Activated CD4-positive, alpha-beta memory T cell treated with anti-CD3 and anti-CD28 coated beads, Interleukin-2, amount 10 ng/mL, durations not matched to agents 7 days and 5 days (primary cell): ENCODE results near the gene GHSR. TPM values are rescaled to one million over a fixed set of nuclear protein-coding genes. Genes with fewer than 3 reads are reported as not detected.
"Not testable (repeated sequence)": the region's sequence is repeated elsewhere in the genome, so short reads cannot be mapped to it uniquely, and the experiment has no call there.

Experiments
- CTCF ChIA-PET: fragments of 350-600 bp; sonication (Branson Sonifier 250); formaldehyde crosslinking; loops from one replicate; lab custom pipeline; 2021; ENCODE audit warnings: antibody characterized with exemption, inconsistent platforms; lab: Charles Lee
- POLR2A ChIA-PET: fragments of 350-600 bp; sonication (Branson Sonifier 250); formaldehyde crosslinking; loops from one replicate; lab custom pipeline; 2021; ENCODE audit warnings: antibody characterized with exemption; lab: Charles Lee
- DNase-seq: peaks from one replicate; pipeline ENCODE4 v3.0.0-alpha.2; 2020
- H3K27ac Mint-ChIP-seq: one replicate; pipeline ENCODE4 v1.8.0; 2021; ENCODE audit warnings: mild to moderate bottlenecking, mixed read lengths
- H3K27me3 Mint-ChIP-seq: one replicate; pipeline ENCODE4 v1.8.0; 2021; ENCODE audit warnings: mixed read lengths
- H3K36me3 Mint-ChIP-seq: one replicate; pipeline ENCODE4 v1.8.0; 2021; ENCODE audit warnings: low read depth, mixed read lengths
- H3K4me1 Mint-ChIP-seq: one replicate; pipeline ENCODE4 v1.8.0; 2021; ENCODE audit warnings: mixed read lengths
- H3K4me3 Mint-ChIP-seq: one replicate; pipeline ENCODE4 v1.8.0; 2021; ENCODE audit warnings: mild to moderate bottlenecking, mixed read lengths
- H3K9me3 Mint-ChIP-seq: one replicate; pipeline ENCODE4 v1.8.0; 2021; ENCODE audit warnings: mixed read lengths
- total RNA-seq, 2 experiments: library from RNA; stranded (reverse); gene quantifications; one replicate each; pipeline ENCODE4 v1.2.3, GENCODE V29; 2021

GHSR gene, protein sequence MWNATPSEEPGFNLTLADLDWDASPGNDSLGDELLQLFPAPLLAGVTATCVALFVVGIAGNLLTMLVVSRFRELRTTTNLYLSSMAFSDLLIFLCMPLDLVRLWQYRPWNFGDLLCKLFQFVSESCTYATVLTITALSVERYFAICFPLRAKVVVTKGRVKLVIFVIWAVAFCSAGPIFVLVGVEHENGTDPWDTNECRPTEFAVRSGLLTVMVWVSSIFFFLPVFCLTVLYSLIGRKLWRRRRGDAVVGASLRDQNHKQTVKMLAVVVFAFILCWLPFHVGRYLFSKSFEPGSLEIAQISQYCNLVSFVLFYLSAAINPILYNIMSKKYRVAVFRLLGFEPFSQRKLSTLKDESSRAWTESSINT
- total RNA-seq, result not detected

DNA sequence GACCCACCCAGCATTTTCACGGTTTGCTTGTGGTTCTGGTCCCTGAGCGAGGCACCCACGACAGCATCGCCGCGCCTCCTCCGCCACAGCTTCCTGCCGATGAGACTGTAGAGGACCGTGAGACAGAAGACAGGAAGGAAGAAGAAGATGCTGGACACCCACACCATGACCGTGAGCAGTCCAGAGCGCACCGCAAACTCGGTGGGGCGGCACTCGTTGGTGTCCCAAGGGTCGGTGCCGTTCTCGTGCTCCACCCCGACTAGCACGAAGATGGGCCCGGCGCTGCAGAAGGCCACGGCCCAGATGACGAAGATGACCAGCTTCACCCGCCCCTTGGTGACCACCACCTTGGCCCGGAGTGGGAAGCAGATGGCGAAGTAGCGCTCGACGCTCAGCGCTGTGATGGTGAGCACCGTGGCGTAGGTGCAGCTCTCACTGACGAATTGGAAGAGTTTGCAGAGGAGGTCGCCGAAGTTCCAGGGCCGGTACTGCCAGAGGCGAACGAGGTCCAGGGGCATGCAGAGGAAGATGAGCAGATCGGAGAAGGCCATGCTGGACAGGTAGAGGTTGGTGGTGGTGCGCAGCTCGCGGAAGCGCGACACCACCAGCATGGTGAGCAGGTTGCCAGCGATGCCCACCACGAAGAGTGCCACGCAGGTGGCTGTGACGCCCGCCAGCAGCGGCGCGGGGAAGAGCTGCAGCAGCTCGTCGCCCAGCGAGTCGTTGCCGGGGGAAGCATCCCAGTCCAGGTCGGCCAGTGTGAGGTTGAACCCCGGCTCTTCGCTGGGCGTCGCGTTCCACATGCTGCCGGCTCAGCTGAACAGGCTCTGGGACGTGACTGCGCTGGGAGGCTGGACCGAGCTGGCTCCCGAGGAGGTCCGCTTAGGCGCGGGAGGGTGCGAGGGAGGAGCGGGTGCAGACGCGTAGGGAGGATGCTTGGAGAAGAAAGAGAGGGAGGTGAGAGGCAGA, at the start of gene GHSR:
TSS of gene GHSR (minus strand) at position 846 of the 969 bp plus-strand sequence. CDS start at position 803, 43 bp downstream.
- POLR2A ChIA-PET, result no interaction called here
- Mint-ChIP-seq H3K4me1 (peaks cover 31% of the 10 kb centered on the region), H3K4me3 (peak within 1 kb of the TSS; percentile 60), H3K27me3 (peaks cover 75% of the 10 kb centered on the region), H3K36me3 (peaks cover 16% of the 10 kb centered on the region), H3K27ac (no peak within 1 kb of the TSS), H3K9me3 (no peaks in the 10 kb centered on the region)
- CTCF ChIA-PET, result interaction anchor here (2.2 kb wide), 1 partner anchor 14 kb away, joined by 8 read pairs; no protein-coding TSS in a partner anchor
- DNase-seq, result peak; percentile 40

DNA sequence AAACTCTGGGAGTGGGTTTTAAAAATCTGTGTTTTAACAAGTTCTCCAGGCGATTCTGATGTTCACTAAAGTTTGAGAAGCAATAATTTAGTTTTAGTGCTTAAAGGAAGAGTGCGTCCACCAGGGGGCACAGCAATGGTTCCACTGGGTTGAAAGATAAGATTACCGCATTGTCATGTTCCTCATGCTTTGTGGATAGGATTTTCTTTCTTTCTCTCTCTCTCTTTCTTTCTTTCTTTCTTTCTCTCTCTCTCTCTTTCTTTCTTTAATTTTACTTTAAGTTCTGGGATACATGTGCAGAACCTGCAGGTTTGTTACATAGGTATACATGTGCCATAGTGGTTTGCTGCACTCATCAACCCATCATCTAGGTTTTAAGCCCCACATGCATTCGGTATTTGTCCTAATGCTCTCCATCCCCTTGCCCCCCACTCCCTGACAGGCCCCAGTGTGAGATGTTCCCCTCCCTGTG, 42.0 kb upstream of the GHSR start:
- H3K36me3 Mint-ChIP-seq, result peaks cover 24% of the 10 kb centered on the region
- H3K27ac Mint-ChIP-seq, result peak overlapping the region; percentile 16
- peaks cover 10% of the 10 kb centered on the region for H3K9me3 Mint-ChIP-seq
- DNase-seq, result peak; percentile 83
- peaks cover 11% of the 10 kb centered on the region for H3K4me1 Mint-ChIP-seq
- POLR2A ChIA-PET, result interaction anchor here (1.1 kb wide), 1 partner anchor 33 kb away, joined by 3 read pairs; the partner anchor contains the start of gene TNFSF10
- CTCF ChIA-PET, result interaction anchor here (0.8 to 2.1 kb wide), 10 partner anchors 29 to 178 kb away, joined by 3 to 25 read pairs (median 4); no protein-coding TSS in a partner anchor
- H3K4me3 Mint-ChIP-seq, result not testable (repeated sequence)
- peaks cover 13% of the 10 kb centered on the region for H3K27me3 Mint-ChIP-seq

DNA sequence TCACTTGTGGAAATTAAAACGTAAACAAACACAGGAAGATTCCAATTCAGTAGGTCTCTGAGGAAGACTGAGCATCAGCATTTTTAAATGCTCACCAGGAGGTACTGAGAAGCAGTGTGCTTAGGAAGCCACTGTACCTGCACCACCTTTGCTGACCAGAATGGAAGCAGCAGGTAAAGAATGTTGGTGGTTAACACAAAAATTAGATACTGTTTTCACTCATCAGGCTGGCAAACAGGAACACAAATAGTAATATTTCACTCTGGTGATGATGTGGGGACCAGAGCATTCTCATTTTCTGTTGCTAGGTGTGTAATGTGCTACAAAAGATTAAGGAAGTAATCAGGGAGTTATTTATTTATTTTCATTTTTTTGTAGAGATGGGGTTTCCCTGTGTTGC, 29.9 kb upstream of the GHSR start:
- Mint-ChIP-seq H3K27ac (no peak overlapping the region), H3K4me1 (peaks cover 19% of the 10 kb centered on the region), H3K9me3 (no peaks in the 10 kb centered on the region), H3K27me3 (peaks cover 9% of the 10 kb centered on the region), H3K4me3 (no peak overlapping the region), H3K36me3 (no peaks in the 10 kb centered on the region)
- CTCF ChIA-PET, result interaction anchor here (0.8 to 2.9 kb wide), 13 partner anchors 8 to 443 kb away, joined by 3 to 20 read pairs (median 5); no protein-coding TSS in a partner anchor
- POLR2A ChIA-PET, result interaction anchor here (1.5 kb wide), 1 partner anchor 45 kb away, joined by 7 read pairs; the partner anchor contains the start of gene TNFSF10
- no peak for DNase-seq

DNA sequence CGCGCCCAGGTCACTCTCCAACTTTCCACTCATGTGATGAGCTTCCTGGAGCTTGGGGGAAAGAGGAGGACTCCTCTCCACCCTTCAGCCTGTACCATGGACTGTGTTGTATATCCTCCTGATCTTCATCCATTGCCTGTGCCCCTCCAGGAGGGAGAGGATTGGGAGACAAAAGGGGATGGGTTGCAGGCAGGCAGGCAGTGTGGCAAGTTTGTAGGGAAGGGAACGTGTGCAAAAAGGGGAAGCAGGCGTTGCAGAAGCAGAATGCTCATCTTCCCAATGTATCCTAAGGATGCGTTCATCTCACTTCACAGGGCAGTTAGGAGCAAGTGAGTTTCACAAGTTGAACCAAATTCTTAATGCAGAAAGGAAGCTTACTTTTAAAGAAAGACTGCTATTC, 28.1 kb upstream of the GHSR start:
- ChIA-PET CTCF (interaction anchor here (0.7 to 2.9 kb wide), 15 partner anchors 10 to 901 kb away, joined by 3 to 20 read pairs (median 4); partner anchors contain the start of gene ECT2), POLR2A (no interaction called here)
- Mint-ChIP-seq H3K36me3 (no peaks in the 10 kb centered on the region), H3K9me3 (no peaks in the 10 kb centered on the region), H3K27ac (no peak overlapping the region), H3K4me3 (peak overlapping the region; percentile 79), H3K27me3 (peaks cover under 1% of the 10 kb centered on the region), H3K4me1 (peaks cover 19% of the 10 kb centered on the region)
- DNase-seq, result no peak

DNA sequence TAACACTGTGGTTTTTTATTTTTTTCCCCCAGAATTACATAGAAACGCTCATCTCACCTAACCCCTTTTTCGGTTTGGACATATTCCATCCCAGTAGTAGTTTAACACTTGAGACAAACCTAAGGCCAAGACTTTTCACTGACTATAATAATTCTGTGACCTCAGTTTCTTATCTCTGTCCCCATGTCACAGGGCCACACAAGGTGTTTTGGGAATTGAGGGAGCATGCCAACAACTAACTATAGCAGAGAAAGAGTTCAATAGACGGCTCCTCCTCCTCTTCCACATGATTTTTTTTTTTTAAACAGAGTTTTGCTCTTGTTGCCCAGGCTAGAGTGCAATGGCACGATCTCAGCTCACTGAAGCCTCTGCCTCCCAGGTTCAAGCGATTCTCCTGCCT, 27.4 kb upstream of the GHSR start:
- Mint-ChIP-seq H3K27me3 (peaks cover 3% of the 10 kb centered on the region), H3K4me1 (peaks cover 19% of the 10 kb centered on the region), H3K4me3 (no peak overlapping the region), H3K9me3 (no peaks in the 10 kb centered on the region), H3K27ac (no peak overlapping the region), H3K36me3 (no peaks in the 10 kb centered on the region)
- DNase-seq, result no peak
- POLR2A ChIA-PET, result no interaction called here
- CTCF ChIA-PET, result interaction anchor here (0.7 to 2.9 kb wide), 3 partner anchors 15 to 191 kb away, joined by 3 to 20 read pairs (median 4); no protein-coding TSS in a partner anchor

DNA sequence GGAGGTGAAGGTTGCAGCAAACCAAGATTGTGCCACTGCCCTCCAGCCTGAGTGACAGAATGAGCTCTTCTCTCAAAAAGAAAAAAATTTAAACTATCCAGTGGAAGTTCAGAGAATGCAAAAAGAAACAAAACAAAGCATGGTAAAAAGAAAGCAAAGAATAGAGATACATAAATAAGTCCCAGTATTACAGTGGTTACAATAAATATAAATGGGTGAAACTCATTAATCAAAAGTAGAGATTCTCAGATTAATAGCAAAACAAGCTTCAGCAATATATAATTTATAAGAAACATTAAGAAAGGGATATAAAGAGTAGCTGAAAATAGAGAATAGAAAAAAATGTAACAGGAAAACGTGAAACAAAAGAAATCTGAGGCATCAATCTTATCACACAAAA, 23.6 kb upstream of the GHSR start:
- ChIA-PET CTCF (interaction anchor here (0.6 to 1.7 kb wide), 3 partner anchors 10 to 151 kb away, joined by 3 to 9 read pairs (median 3); no protein-coding TSS in a partner anchor), POLR2A (no interaction called here)

DNA sequence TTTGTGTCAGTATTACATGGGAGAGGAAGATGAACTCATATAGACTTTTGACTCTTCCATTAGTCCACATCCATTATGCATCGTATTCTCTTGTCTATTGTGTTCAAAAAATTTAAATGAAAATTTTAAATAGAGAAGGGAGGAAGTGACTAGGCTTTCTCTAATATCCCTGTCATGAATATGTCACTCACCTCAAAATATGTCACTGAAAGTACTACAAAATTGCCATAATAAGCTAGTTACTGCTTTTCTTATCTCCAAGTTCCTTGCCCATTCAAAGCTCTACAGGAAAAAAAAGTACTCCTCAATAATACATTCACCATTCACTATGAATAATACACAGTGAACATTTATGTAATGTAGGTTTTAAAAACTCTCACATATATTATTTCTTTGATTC, 22.3 kb upstream of the GHSR start:
- H3K9me3 Mint-ChIP-seq, result no peaks in the 10 kb centered on the region
- ChIA-PET CTCF (interaction anchor here (0.6 to 0.9 kb wide), 2 partner anchors 9 to 11 kb away, joined by 3 to 5 read pairs; no protein-coding TSS in a partner anchor), POLR2A (no interaction called here)
- peaks cover 8% of the 10 kb centered on the region for H3K4me1 Mint-ChIP-seq
- H3K4me3 Mint-ChIP-seq, result no peak overlapping the region
- H3K36me3 Mint-ChIP-seq, result no peaks in the 10 kb centered on the region
- H3K27me3 Mint-ChIP-seq, result peaks cover 11% of the 10 kb centered on the region
- H3K27ac Mint-ChIP-seq, result no peak overlapping the region
- no peak for DNase-seq

More for the DNA sequence above, 23.6 kb upstream of the GHSR start:
- Mint-ChIP-seq H3K27ac (no peak overlapping the region), H3K36me3 (no peaks in the 10 kb centered on the region), H3K4me1 (peaks cover 12% of the 10 kb centered on the region), H3K27me3 (peaks cover 11% of the 10 kb centered on the region), H3K9me3 (no peaks in the 10 kb centered on the region), H3K4me3 (no peak overlapping the region)
- DNase-seq, result no peak

DNA sequence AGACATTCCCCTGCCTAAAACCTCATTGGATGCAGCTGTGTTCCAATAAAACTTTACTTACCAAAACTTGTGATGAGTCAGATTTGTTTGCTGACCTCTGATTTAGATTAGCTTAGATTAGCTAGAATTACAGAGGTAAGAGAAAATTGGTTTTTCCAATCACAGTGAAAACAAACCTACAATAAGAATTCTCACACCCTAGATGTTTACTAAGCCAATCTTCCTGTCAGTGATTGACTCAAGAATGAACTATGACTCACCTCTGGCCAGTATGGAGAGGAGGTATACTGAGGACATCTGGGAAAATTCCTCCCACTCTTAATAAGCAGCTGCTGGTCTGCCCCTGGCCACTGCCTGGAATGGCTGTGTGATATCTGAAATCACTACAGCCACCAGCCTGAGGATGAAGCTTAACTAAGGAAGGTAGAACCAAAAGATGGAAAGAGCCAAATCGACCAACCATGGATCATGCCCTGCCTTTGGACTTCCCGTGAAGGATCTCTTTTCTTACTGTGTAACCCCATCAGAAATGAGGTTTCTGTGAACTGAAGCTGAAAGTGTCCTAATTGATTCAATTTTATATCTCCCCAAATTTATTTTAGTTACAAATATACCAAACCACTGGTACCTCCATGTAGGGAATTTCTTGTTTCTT, 19.0 kb upstream of the GHSR start:
- H3K4me1 Mint-ChIP-seq, result peaks cover 8% of the 10 kb centered on the region
- peaks cover 11% of the 10 kb centered on the region for H3K27me3 Mint-ChIP-seq
- POLR2A ChIA-PET, result no interaction called here
- H3K9me3 Mint-ChIP-seq, result no peaks in the 10 kb centered on the region
- CTCF ChIA-PET, result interaction anchor here (1.0 kb wide), 1 partner anchor 12 kb away, joined by 3 read pairs; no protein-coding TSS in a partner anchor
- H3K4me3 Mint-ChIP-seq, result no peak overlapping the region
- H3K36me3 Mint-ChIP-seq, result no peaks in the 10 kb centered on the region
- DNase-seq, result no peak
- no peak overlapping the region for H3K27ac Mint-ChIP-seq

DNA sequence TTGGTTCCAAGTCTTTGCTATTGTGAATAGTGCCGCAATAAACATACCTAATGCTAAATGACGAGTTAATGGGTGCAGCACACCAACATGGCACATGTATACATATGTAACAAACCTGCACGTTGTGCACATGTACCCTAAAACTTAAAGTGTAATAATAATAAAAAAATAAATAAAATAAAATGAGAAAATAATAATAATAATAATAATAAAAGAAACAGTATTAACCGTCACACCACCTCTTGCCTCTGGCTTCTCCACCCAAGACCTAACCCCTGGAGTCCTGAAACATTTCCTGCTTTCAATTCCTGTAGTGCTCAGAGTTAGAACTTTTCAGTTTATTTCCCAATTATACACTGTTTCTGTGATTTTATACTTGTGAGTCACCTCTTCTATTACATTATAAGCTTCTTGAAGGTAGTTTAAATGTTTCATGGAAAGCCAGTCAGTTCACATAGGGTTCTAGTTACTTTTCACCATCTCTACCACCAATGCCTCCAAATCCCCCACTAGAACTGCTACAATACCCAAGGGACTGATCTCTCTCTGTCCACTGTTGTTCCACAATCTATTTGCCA, 18.4 kb upstream of the GHSR start:
- Mint-ChIP-seq H3K4me1 (peaks cover 11% of the 10 kb centered on the region), H3K27me3 (peaks cover 11% of the 10 kb centered on the region), H3K9me3 (no peaks in the 10 kb centered on the region), H3K36me3 (no peaks in the 10 kb centered on the region), H3K4me3 (no peak overlapping the region), H3K27ac (no peak overlapping the region)
- no peak for DNase-seq
- POLR2A ChIA-PET, result no interaction called here
- CTCF ChIA-PET, result no interaction called here

DNA sequence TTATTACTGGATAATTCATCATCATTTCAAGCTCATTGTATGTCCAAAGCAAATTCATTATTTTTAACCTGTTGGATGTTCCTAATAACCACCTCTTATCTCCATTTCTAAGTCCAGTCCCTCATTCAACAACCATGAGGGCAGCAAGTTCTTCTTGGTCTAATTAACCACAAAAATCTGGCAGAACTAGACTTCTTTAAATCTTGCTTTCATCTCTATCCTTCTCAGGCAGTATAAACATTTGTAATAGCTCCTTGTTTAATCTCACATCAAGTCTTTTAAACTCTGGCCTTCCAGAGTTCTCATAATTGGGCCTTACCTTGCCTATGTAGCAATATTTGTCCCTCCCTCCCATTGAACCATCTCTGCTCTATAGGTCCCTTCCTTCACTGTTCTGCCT, 17.0 kb upstream of the GHSR start:
- Mint-ChIP-seq H3K4me3 (no peak overlapping the region), H3K9me3 (no peaks in the 10 kb centered on the region), H3K4me1 (peaks cover 12% of the 10 kb centered on the region), H3K36me3 (no peaks in the 10 kb centered on the region), H3K27me3 (peaks cover 6% of the 10 kb centered on the region), H3K27ac (no peak overlapping the region)
- POLR2A ChIA-PET, result no interaction called here
- CTCF ChIA-PET, result interaction anchor here (0.5 to 1.4 kb wide), 2 partner anchors 12 to 41 kb away, joined by 3 to 4 read pairs; no protein-coding TSS in a partner anchor
- no peak for DNase-seq

DNA sequence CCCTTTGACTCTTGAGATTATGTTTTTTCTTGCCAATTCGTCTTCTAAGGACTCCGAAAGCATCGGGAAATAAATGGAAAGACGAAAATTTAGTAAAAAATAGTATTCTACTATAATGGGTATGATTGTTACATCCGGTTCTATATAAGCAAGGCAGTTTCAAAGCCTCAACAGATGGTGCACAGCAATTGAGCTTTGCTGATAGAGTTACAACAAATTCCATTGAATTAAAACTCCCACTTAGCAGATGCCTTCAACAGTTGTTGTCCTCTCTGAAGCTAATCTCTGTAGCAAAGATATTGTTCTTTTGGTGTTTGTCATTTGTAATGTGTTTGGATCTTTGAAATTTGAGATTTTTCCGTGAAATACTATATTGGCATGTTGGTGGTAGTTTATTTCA, 16.1 kb upstream of the GHSR start:
- Mint-ChIP-seq H3K36me3 (no peaks in the 10 kb centered on the region), H3K27me3 (peaks cover 6% of the 10 kb centered on the region), H3K27ac (no peak overlapping the region), H3K9me3 (no peaks in the 10 kb centered on the region), H3K4me3 (no peak overlapping the region), H3K4me1 (peaks cover 12% of the 10 kb centered on the region)
- ChIA-PET POLR2A (no interaction called here), CTCF (no interaction called here)
- DNase-seq, result no peak
